GM10266 (cell line): Measurements from ENCODE around the gene FMNL2.

Source experiments
- DNase-seq: peaks from one replicate; pipeline ENCODE4 v3.0.0; 2012; ENCODE audit errors: extremely low spot score
- CTCF ChIP-seq: IDR thresholded peaks from 2 replicates; pipeline ENCODE4 v1.5.1; 2012; ENCODE audit warnings: mild to moderate bottlenecking, low read depth; ENCODE audit not compliant: control insufficient read depth, insufficient read depth; ENCODE audit errors: missing control alignments

FMNL2 gene

GRCh38 chr2:152613235-152613634 lies 278.3 kb downstream of the FMNL2 start:
- no peak for TF ChIP-seq CTCF
- DNase-seq: no peak

GRCh38 chr2:152615177-152615576 lies 280.2 kb downstream of the FMNL2 start:
- DNase-seq: no peak
- TF ChIP-seq CTCF: no peak

GRCh38 chr2:152617456-152618192 lies 282.6 kb downstream of the FMNL2 start:
- no peak for DNase-seq
- no peak for TF ChIP-seq CTCF

- DNase-seq: no peak
- TF ChIP-seq CTCF: no peak
These were observed 283.2 kb downstream of the FMNL2 start for GRCh38 chr2:152618193-152618564.

- DNase-seq: no peak
These were observed 285.2 kb downstream of the FMNL2 start for GRCh38 chr2:152620208-152620607.

GRCh38 chr2:152620985-152621384 lies 286.0 kb downstream of the FMNL2 start:
- no peak for DNase-seq
- TF ChIP-seq CTCF: no peak

More at GRCh38 chr2:152620208-152620607, 285.2 kb downstream of the FMNL2 start:
- TF ChIP-seq CTCF: no peak

GRCh38 chr2:152622219-152622618 lies 287.2 kb downstream of the FMNL2 start:
- DNase-seq: no peak
- no peak for TF ChIP-seq CTCF
